Muscle of back (tissue), 11 donors: Measurements from ENCODE around the gene LRP2. TPM values are rescaled to one million over a fixed set of nuclear protein-coding genes. Genes with fewer than 3 reads are reported as not detected.
"Not testable (repeated sequence)": the region's sequence is repeated elsewhere in the genome, so short reads cannot be mapped to it uniquely, and the experiment has no call there.

ENCODE experiments used
- DNase-seq, 3 donors: peaks; one replicate each; pipeline versions ENCODE4 v3.0.0 to v3.0.0-alpha.2; 2013
- polyA plus RNA-seq, 10 donors: library from polyadenylated mRNA; unstranded; fragments of 120-200 nt; gene quantifications; one replicate each; pipeline ENCODE4 v1.2.1, GENCODE V29; 2013; ENCODE audit not compliant: insufficient read length in 10 of 10

Gene LRP2
- polyA plus RNA-seq, 10 donors, result 0.03 to 0.84 (median 0.13) TPM

DNA sequence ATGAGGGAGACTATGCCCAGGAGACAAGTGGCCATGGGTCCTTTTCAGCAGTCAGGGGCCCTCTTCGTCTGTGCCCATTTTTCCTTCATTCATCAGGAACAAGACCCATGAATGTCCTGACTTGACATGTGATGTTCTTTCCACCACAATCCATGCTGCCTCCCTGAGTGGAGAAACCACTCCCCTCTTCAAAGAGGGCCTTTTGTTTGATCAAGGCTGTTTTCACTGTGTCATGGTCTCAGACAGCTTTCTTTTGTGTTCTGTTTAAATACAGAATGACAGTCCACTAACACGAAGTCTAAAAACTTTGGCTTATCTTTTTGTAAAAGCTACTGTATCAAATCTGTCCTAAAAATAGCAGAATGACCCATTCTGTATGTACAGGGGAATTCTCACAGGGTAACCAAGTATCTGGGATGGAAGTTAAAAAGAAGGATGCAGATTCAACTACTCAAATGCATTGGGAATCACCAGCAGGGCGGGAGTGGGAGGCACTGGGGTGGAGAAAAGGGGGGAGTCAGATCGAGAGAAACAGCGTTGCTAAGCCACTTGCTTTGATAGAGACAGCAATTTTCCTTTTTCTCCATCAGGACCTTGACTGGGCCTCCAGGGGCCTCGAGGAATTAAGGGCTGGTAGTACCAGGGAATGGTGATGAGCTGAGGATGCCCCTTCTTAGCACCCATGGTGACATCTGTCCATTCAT, 13.9 kb downstream of the LRP2 start:
- no peak for DNase-seq

DNA sequence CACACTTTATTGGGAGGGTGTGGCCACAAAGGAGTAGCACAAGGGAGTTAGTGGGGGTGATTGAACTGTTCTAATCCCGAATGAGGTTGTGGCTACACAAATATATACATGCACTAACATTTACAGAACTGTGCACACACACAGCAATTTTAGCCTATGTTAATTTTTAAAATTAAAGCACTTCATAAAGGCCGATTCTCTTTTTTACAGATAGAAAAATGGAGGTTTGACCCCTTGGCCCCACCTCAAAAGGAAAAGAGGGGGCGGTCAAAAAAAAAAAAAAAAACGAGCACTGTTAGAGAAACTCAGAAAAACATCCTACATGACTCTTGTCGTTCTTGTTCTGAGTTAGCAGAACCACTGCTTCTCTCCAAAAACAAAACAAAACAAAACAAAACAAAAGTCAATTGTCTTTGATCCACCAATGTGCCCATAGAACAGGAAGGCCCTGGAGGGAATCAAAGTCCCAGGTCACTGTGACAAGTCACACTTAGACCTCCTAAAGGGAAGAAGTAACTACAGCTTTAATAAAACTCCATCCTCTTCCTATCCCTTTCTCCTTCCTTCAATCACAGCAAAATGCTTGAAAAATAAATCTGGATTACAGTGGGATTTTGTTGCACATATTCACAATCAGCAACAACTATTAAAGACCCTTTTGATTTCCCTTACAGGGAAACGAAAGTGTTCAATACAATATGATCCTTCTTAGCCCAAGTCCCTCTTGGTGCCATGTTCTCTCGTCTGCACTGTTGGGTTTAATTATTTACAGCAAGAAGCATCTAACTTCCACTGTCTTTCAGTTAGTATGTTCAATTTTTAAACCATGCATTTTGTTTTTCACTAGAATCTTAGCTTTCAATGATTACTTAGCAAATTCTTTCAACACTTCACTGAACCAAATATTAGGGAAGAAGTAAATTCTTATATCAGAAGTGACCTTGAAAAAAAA, 16.6 kb downstream of the LRP2 start:
- no peak for DNase-seq

DNA sequence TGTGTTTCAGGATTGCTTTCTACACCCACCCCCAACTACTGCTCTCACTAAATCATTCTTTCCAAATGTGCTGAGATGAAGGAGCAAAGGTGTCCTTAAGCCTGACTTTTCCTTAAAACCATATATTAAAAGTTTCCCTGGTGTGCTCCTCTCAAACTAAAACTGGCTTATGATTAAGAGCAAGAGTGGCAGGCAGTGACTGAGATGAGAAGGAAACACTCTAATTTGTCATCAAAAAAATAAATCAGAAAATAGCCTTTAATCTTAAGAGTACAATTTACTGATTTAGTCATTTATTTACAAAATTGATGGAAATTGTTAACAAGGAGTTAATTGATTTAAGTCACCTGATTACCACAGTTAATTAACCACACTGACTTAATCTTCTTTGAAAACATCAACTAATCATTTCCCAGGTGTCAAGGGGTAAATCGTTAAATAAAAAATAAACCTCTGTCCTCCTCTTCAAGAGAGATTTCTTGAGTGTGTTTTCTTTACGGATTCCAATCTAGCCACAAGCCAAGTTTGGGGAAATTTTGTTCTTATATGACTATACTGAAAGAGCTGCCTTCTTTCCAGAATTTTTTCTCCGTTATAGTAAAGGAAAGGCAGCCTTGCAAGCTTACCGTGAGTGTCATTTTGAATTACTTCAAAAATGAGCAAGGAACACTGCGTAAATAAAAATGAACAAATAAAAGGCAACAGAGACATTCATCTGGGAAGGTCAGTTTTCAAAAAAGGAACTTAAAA, 17.4 kb downstream of the LRP2 start:
- no peak for DNase-seq

DNA sequence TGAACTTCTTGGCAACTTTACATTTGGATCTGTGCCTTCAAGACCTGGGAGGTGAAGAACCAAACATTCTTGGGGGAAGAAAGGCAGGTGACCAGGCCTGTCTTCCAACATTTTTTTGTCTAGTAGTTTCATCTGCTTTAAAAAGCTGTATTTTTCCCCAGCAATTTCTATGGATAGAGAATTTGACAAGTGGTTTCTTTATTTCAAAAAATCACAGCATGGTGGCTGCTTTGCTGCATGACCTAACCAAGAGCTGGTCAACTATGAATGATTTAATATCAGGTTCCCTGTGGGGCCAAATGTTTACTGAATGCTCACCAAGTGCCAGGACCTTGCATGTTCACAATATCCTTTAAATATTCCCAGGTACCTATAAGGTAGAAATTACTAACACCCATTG, 19.1 kb downstream of the LRP2 start:
- DNase-seq, result no peak

DNA sequence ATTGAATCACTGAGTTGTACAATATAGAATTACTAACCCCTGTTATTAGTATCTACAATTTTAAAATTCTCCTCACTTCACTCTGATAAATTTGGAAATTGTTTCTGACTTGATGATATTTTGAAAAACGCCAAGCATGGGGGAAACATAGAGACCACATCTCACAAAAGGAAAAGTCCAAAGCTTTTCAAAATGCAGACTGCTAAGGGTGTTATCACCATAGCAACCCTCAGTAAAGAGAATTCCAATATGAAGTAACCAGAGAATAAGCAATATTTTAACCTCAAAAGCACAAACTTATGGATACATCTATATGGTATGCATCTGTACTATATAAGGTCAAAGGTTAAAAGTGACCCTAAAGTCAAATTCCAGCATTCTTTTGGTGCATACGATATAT, 22.7 kb downstream of the LRP2 start:
- no peak for DNase-seq

DNA sequence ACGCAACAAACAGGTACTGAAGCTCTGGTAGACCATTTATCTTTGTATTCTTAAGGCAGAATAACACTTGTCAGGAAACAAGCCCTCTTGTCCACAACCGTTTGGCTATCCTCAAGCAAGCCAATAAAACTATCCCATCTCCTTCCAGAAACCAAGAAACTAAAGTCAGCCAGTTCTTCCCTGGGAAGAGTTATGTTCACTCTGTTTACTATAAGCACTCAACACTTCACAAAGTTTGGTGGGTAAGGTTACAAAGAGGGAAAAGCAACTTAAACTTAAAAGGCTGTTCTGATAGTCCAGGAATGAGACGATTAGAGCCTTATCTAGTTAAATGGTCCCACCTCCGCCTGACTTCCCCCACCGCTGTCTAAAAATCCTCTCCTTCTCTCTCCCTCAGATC, 25.6 kb downstream of the LRP2 start:
- DNase-seq, result no peak

DNA sequence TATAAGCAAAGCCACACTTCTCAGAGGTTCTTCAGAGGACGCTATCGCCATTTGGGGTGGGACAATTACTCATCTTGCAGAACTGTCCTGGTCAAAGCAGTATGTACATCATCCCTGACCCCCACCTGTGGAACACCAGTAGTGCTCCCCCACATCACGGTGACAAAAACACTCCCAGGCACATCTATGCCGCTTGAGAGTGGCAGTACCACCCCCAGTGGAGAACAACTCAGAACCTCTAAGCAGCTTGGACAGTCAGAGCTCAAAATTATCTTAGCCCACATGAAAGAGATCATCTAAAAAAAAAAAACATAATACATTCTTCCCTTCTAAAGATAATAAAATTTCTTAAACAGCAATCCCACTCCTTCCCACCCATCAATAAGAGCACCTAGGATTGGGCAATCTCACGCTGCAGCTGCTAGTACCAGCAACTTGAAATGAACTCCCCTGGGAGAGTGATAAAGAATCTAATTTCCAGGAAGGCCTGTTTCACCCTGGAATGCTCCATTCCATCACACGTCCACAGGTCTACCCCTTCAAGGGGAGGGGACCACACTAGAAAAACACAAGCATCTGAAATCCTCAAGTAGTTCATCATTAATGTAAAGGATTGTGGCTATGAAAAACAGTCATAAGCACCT, 31.7 kb downstream of the LRP2 start:
- no peak for DNase-seq

DNA sequence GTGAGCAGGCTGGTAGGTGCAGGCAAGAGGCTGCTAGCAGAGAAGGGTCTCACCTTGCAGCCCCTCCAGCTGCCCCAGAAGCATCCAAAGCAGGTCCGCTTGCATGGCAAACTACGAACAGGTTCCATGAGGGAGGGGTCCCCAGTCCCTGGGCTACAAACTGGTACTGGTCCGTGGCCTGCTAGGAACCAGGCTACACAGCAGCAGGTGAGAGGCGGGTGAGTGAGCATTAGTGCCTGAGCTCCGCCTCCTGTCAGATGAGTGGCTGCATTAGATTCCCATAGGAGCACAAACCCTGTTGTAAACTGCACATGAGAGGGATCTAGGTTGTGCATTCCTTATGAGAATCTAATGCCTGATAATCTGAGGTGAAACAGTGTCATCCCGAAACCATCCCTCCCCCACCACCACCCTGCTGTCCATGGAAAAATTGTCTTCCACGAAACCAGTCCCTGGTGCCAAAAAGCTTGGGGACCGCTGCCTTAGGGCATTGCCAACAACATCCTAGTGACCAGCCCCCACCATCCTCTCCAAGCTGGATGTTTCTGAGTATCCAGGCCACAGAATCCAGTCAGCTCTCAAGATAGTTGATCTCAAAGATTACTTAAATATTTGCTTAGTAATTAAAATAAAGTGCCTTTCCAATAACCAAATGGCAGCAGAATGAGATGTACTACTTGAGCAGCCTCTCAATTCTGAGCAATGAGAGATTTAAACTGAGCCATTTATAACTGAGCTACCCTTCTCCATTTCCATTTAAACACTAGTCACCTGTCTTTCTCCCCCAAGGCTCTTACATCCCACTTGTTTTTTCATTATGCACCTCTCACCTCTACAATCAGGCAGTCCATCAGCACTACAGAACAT, 32.4 kb downstream of the LRP2 start:
- DNase-seq, result no peak

DNA sequence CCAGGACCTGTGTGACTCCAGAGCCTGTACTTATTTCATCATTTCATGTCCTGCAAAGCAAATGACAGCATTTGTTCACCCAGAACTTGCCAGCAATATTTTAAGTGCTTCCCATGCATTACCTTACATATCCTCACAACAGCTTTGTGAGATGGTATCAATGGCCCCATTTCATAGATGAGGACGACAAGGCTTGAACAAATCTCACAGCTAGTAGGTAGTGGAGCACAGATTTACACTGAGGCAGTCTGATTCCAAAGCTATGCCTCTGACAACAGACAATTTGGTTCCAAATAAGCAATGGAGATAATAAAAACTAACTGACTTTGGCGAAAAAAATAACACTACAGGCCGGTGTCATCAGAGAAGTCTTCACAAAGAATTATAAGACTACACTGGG, 33.5 kb downstream of the LRP2 start:
- DNase-seq, result no peak

DNA sequence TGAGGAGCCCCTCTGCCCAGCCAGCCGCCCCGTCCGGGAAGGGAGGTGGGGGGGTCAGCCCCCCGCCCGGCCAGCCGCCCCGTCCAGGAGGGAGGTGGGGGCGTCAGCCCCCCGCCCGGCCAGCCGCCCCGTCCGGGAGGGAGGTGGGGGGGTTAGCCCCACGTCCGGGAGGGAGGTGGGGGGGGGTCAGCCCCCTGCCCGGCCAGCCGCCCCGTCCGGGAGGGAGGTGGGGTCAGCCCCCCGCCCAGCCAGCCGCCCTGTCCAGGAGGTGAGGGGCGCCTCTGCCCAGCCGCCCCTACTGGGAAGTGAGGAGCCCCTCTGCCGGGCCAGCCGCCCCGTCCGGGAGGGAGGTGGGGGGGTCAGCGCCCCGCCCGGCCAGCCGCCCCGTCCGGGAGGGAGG, 34.5 kb downstream of the LRP2 start:
- DNase-seq, result not testable (repeated sequence)

DNA sequence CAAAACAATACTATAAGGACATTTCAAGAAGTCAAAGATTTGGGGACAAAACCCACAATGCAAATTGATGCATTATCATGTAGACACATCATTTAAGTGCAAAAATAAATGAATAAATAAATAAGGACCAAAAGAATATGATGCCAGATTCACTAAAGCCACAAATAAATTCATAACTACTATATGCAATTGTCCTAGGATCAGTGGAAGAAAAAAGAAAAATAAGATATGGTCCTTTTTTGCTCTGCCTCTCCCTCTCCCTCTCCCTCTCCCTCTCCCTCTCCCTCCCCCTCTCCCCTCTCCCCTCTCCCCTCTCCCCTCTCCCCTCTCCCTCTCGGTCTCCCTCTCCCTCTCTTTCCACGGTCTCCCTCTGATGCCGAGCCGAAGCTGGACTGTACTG, 36.4 kb downstream of the LRP2 start:
- not testable (repeated sequence) for DNase-seq

DNA sequence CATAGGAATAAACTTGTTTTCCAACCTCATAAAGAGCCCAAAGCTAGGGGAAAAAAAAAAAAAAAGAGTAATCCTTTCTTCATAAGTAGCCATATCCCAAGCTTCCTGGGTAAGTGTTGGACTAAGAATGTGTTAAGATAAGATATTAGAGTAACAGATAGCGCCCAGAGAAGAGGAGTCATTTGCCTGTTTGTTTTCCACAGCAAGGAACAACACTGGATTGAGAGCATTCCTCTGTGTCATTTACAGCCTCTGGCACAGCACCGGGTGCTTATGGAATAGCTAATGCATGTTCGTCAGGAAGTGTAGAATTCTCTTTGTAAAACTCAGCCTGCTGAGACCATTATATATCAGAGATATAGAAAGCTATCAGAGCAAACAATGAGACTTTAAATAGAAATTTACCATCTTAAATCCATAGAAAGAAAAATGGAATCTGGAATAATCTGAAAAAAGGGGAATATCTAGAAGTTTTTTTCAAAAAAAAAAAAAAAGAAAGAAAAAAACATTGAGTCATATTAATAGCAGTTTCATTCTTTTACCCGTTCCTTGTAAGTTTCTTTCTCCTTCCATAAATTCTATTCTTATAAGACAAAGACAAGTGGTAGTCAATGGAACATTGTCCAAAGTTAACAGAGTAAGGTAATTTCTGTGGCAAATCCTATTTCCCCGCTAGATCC, 37.6 kb downstream of the LRP2 start:
- no peak for DNase-seq

DNA sequence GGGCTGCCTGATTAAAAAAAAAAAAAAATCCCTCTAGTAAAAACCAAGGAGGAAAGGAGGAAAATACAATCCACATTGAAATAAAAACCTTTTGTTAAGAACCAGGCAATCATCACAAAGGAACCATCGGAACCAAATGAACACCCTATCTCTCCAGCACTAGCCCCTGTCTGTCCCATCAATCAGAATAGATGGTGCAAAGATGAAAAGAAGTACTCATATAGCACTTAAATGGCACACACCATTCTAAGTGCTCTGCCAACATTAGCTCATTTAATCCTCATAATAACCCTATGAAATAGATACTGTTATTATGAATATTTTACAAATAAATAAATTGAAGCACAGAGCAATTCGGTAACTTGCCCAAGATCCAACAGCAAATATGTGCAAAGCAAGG, 38.5 kb downstream of the LRP2 start:
- no peak for DNase-seq

DNA sequence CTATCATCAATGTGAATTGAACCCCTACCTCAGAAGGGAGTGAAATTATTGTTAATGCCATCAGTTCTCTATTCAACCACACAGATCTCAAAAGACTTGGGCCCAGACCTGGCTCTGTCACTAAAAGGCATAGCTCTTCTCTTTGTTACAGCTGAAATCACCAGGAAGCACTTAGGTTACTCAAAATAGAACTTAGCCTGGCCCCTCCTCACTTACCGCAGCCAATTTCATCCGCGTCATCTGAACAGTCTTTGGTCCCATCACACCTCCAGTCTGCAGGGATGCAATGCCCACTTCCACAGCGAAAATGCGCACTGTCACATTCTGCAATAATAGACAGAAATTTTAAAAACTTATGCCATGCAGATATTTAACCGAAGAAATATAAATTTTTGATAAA, 41.8 kb downstream of the LRP2 start:
- DNase-seq, result no peak

DNA sequence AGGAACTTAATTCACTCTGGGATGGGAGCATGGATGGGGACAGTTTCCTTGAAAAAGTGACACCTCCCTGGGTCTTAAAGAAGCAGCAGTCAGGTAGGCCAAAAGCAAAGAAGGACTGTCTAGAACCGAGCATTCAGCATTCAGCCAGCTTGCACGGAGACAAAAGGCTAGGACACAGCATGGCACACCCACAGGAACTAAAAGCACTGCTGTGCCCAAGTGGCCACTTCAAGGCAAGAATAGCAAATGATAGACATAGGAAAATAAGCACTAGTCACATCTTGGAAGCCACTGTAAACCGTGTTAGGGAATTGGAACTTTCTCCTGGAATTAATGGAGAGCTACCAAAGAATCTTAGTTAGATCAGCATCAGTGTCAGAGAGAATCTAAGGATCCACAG, 47.0 kb downstream of the LRP2 start:
- DNase-seq, result no peak

DNA sequence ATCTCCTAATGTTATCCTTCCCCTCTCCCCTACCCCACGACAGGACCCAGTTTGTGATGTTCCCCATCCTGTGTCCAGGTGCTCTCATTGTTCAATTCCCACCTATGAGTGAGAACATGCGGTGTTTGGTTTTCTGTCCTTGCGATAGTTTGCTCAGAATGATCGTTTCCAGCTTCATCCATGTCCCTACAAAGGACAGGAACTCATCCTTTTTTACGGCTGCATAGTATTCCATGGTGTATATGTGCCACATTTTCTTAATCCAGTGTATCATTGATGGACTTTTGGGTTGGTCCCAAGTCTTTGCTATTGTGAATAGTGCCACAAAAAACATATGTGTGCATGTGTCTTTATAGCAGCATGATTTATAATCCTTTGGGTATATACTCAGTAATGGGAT, 54.0 kb downstream of the LRP2 start:
- DNase-seq, result not testable (repeated sequence)

DNA sequence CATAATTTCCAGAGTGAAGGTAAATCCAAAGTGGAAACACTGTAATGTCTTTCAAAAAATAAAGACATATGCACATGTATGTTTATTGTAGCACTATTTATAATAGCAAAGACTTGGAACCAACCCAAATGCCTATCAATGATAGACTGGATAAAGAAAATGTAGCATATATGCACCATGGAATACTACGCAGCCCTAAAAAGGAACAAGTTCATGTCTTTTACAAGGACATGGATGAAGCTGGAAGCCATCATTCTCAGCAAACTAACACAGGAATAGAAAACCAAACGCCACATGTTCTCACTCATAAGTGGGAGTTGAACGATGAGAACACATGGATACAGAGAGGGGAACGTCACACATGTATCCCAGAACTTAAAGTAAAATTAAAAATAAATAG, 57.6 kb downstream of the LRP2 start:
- DNase-seq, result not testable (repeated sequence)

DNA sequence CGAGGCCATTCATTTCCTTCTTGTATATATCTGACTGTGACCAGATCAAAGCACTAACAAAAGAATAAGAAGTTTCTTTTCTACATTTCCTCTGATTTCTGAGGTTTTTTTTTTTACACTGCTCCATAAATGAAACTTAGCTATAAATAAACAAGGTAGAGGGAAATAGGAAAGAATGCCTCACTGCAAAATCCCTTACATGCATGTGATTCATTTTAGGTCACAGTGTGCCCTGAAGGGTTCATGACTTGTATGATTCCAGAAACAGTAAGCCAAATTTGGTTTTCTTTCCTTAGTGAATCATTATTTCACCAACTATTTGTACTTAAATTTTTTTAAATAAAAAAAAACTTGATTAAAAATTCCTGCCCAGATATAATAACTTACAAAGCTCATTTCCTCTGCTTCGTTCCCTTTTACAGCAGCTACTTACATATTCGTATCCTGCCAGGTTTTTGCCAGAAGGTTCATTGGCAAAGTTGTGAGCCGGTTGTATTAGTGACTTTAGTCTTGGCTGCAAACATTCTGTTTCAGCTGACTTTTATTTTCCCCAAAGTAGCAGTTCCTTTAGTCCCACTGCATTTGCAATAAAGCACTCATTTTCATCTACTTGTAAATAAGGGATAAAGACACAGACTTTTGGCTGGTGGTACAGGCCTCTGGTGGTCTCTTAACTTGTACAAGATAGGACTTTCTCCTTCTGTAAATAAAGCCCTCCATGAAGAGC, 58.6 kb downstream of the LRP2 start:
- DNase-seq, result no peak

DNA sequence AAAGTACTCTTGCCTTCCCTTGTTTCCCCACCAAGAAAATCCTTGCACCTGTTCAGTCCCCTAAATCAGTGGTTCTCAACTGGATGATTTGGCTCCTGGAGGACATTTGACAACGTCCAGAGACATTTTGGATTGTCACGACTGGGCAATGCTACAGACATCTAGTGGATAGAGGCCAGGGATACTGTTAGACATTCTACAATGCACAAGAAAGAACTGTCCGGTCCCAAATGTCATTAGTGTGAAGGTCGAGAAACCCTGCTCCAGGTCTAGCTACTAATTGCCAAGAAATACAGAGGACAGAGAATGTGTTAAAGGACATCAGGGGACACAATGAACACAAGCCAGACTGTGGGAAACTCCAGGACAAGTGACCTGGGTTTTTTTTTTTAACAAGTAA, 60.0 kb downstream of the LRP2 start:
- DNase-seq, result no peak
